OCI-LY1 (cell line): ENCODE measurements around the gene MRFAP1.

Source experiments
- H2AFZ ChIP-seq: fragments of 200-600 bp; sonication (generic), shearing (Covaris generic); 2 replicates; pipeline ENCODE4 v1.6.0; 2014; ENCODE audit warnings: antibody characterized with exemption, mild to moderate bottlenecking, low read length
- H3F3A ChIP-seq: fragments of 200-600 bp; sonication (generic), shearing (Covaris generic); 2 replicates; pipeline ENCODE4 v1.6.0; 2014; ENCODE audit warnings: mild to moderate bottlenecking, antibody characterized with exemption, low read length, moderate library complexity; ENCODE audit not compliant: insufficient read depth
- H3K27ac ChIP-seq: fragments of 200-600 bp; sonication (generic); 2 replicates; pipeline ENCODE4 v1.5.1; 2014; ENCODE audit warnings: low read length, mixed run types, mild to moderate bottlenecking, low read depth; ENCODE audit not compliant: poor library complexity, severe bottlenecking
- H3K27me3 ChIP-seq: fragments of 200-600 bp; sonication (generic); 2 replicates; pipeline ENCODE4 v1.6.0; 2014; ENCODE audit warnings: antibody characterized with exemption, mild to moderate bottlenecking, low read length, moderate library complexity; ENCODE audit not compliant: insufficient read depth
- H3K36me3 ChIP-seq: fragments of 200-600 bp; sonication (generic); 2 replicates; pipeline ENCODE4 v1.6.1; 2014; ENCODE audit warnings: mild to moderate bottlenecking, antibody characterized with exemption, low read length, moderate library complexity, mixed read lengths; ENCODE audit not compliant: insufficient read depth
- H3K4me1 ChIP-seq: fragments of 200-600 bp; sonication (generic); 2 replicates; pipeline ENCODE4 v1.5.1; 2014; ENCODE audit warnings: mild to moderate bottlenecking, low read length, moderate library complexity; ENCODE audit not compliant: insufficient read depth, severe bottlenecking
- H3K4me2 ChIP-seq: fragments of 200-600 bp; sonication (generic), shearing (Covaris generic); 2 replicates; pipeline ENCODE4 v1.6.1; 2014; ENCODE audit warnings: low read length
- H3K4me3 ChIP-seq: fragments of 200-600 bp; sonication (generic); 2 replicates; pipeline ENCODE4 v1.5.1; 2014; ENCODE audit warnings: low read length, low read depth, mild to moderate bottlenecking, mixed read lengths; ENCODE audit not compliant: poor library complexity, severe bottlenecking
- H3K79me2 ChIP-seq: fragments of 200-600 bp; shearing (Covaris generic); 2 replicates; pipeline ENCODE4 v1.6.1; 2016; ENCODE audit warnings: mixed run types, low read length, mixed read lengths; ENCODE audit not compliant: insufficient read depth
- H3K9ac ChIP-seq: fragments of 200-600 bp; sonication (generic), shearing (Covaris generic); 2 replicates; pipeline ENCODE4 v1.6.1; 2014; ENCODE audit warnings: mild to moderate bottlenecking, low read length, mixed read lengths
- H3K9me2 ChIP-seq: fragments of 200-600 bp; sonication (generic), shearing (Covaris generic); 2 replicates; pipeline ENCODE4 v1.6.1; 2014; ENCODE audit warnings: low read depth, mild to moderate bottlenecking, low read length, mixed read lengths
- H3K9me3 ChIP-seq: fragments of 200-600 bp; shearing (Covaris generic); 2 replicates; pipeline ENCODE4 v1.6.1; 2014; ENCODE audit warnings: low read length, mixed read lengths
- H4K20me1 ChIP-seq: fragments of 200-600 bp; sonication (generic), shearing (Covaris generic); 2 replicates; pipeline ENCODE4 v1.6.0; 2016; ENCODE audit warnings: mild to moderate bottlenecking, low read length; ENCODE audit not compliant: insufficient read depth
- EZH2 ChIP-seq: fragments of 200-600 bp; sonication (generic), shearing (Covaris generic); IDR thresholded peaks from 2 replicates; pipeline ENCODE4 v1.8.0; 2017; ENCODE audit warnings: borderline replicate concordance, mixed run types, mild to moderate bottlenecking, antibody characterized with exemption, low read length, moderate library complexity, mixed read lengths
- TF ChIP-seq, protein P1 (sequence below): fragments of 200-600 bp; sonication (generic), shearing (Covaris generic); IDR thresholded peaks from 2 replicates; pipeline ENCODE4 v1.5.1; 2017; ENCODE audit warnings: mild to moderate bottlenecking, antibody characterized with exemption, low read length, moderate library complexity, mixed read lengths

MRFAP1 gene

DNA sequence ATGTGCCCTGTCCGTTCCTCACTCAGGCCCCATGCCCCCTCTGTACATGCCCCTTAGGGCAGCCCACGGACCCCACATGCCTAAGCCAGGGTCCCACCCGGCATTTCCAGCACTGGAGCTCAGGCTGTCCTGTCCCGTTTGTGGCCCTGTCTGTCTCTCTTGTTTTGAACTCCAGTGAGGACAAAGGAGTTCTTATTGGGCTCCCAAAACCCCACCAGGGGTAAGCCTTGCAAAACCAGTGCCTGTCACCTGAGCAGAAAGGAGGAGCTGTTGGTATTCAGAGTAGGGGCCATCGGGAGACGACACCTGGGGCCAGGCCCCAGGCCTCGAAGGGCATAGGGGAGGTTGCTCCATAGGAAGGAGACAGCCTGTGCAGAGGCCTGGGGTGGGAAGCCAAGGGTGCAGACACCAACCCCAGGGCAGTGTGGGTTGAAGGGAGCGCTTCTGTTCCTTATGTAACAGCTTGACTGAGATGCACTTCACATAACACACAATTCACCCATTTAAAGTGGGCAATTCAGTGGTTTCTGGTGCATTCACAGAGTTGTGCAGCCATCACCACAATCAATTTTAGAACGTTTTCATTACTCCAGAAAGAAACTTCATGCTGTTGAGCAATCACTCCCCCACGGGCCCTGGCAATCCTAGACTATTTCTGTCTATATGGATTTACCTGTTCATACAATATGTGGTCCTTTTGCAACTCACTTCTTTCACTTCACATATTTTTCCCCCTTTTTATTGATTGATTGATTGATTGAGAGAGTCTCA lies 33.8 kb upstream of the MRFAP1 start:
- H3K9ac ChIP-seq, result no peak overlapping the region
- H3K9me2 ChIP-seq, result no peaks in the 10 kb centered on the region
- no peaks in the 10 kb centered on the region for H3K4me1 ChIP-seq
- no peaks in the 10 kb centered on the region for H3K9me3 ChIP-seq
- H3K36me3 ChIP-seq, result peaks cover 16% of the 10 kb centered on the region
- no peak overlapping the region for H3K27ac ChIP-seq
- no peak overlapping the region for H3K4me3 ChIP-seq
- TF ChIP-seq EZH2, result no peak
- TF ChIP-seq, protein P1, sequence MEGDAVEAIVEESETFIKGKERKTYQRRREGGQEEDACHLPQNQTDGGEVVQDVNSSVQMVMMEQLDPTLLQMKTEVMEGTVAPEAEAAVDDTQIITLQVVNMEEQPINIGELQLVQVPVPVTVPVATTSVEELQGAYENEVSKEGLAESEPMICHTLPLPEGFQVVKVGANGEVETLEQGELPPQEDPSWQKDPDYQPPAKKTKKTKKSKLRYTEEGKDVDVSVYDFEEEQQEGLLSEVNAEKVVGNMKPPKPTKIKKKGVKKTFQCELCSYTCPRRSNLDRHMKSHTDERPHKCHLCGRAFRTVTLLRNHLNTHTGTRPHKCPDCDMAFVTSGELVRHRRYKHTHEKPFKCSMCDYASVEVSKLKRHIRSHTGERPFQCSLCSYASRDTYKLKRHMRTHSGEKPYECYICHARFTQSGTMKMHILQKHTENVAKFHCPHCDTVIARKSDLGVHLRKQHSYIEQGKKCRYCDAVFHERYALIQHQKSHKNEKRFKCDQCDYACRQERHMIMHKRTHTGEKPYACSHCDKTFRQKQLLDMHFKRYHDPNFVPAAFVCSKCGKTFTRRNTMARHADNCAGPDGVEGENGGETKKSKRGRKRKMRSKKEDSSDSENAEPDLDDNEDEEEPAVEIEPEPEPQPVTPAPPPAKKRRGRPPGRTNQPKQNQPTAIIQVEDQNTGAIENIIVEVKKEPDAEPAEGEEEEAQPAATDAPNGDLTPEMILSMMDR, result no peak
- H3F3A ChIP-seq, result no peaks in the 10 kb centered on the region
- H2AFZ ChIP-seq, result no peak overlapping the region
- H4K20me1 ChIP-seq, result no peaks in the 10 kb centered on the region
- H3K4me2 ChIP-seq, result no peak overlapping the region
- no peaks in the 10 kb centered on the region for H3K79me2 ChIP-seq
- no peaks in the 10 kb centered on the region for H3K27me3 ChIP-seq

DNA sequence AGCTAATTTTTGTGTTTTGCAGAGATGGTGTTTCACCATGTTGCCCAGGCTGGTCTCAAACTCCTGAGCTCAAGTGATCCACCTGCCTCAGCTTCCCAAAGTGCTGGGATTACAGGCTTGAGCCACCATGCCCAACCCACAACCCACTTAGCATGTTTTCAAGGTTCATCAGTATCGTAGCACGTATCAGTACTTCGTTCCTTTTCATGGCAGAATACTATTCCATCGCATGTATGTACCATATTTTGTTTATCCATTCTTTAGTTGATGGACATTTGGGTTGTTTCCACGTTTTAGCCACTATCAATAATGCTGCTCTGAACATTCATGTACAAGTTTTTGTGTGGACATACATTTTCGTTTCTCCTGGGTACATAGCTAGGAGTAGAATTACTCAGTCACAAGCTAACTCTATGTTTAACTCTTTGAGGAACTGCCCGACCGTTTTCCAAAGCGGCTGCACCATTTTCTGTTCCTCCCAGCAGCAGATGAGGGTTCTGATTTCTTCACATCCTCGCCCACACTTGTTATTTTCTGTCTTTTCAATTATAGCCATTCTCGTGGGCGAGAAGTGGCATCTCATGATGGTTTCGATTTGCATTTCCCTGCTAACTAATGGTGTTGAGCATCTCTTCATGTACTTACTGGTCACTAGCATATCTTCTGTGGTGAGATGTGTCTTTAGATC lies 33.0 kb upstream of the MRFAP1 start:
- no peaks in the 10 kb centered on the region for H3F3A ChIP-seq
- H3K27me3 ChIP-seq, result no peaks in the 10 kb centered on the region
- H3K9ac ChIP-seq, result no peak overlapping the region
- H3K9me2 ChIP-seq, result no peaks in the 10 kb centered on the region
- no peak overlapping the region for H3K4me2 ChIP-seq
- no peak overlapping the region for H2AFZ ChIP-seq
- H4K20me1 ChIP-seq, result no peaks in the 10 kb centered on the region
- TF ChIP-seq, protein P1, result no peak
- TF ChIP-seq EZH2, result no peak
- H3K4me3 ChIP-seq, result no peak overlapping the region
- H3K27ac ChIP-seq, result no peak overlapping the region
- no peaks in the 10 kb centered on the region for H3K9me3 ChIP-seq
- H3K36me3 ChIP-seq, result peaks cover 16% of the 10 kb centered on the region
- H3K79me2 ChIP-seq, result no peaks in the 10 kb centered on the region
- H3K4me1 ChIP-seq, result no peaks in the 10 kb centered on the region

DNA sequence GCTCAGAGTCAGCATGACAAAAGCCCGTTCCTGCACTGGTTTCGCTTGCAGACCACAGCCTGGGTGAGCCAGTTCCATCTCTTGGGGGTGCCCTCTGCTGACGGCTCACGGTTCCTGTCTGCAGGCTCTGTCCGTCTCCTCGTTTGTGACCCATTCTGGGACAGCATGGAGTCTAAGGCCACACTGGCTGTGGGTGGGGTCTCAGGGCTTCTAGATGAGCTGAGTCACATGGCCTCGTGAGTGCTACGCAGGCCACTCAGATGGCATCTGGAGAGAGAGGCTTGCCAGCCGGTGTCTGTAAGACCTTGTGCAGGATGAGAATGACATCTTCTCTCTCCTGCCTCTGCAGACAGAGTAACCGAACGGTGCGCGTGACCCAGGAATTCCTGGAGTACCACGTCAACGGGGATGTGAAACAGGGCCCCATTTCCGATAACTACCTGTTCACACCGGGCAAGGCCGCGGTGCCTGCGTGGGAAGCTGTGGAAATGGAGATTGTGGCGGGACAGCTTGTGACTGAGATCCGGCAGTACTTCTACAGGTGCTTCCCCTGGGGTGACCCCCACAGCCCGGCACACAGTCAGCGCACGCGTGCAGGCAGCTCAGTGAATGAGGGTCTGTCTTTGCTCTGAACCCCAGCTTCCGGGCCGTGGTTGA lies 31.6 kb upstream of the MRFAP1 start:
- TF ChIP-seq, protein P1, result no peak
- TF ChIP-seq EZH2, result no peak
- Histone ChIP-seq H3K36me3 (peaks cover 16% of the 10 kb centered on the region), H3K4me2 (no peak overlapping the region), H3K9me3 (no peaks in the 10 kb centered on the region), H3K4me1 (no peaks in the 10 kb centered on the region), H3K9me2 (no peaks in the 10 kb centered on the region), H3K27me3 (no peaks in the 10 kb centered on the region), H4K20me1 (no peaks in the 10 kb centered on the region), H3K79me2 (no peaks in the 10 kb centered on the region), H3K27ac (no peak overlapping the region), H3K9ac (no peak overlapping the region), H3F3A (no peaks in the 10 kb centered on the region), H2AFZ (no peak overlapping the region), H3K4me3 (no peak overlapping the region)
